A673 (cell line): Measurements from ENCODE around the gene GAMT.

Source experiments
- CTCF ChIP-seq: fragments of 300-800, 200-600 bp; sonication (generic); conservative IDR thresholded peaks from 2 replicates; pipeline ENCODE4 v1.5.1; 2017; ENCODE audit warnings: low read depth, mild to moderate bottlenecking, antibody characterized with exemption, low read length, moderate library complexity, mixed read lengths
- EZH2 ChIP-seq: fragments of 200-600 bp; sonication (generic); IDR thresholded peaks from 2 replicates; pipeline ENCODE4 v1.6.1; 2017; ENCODE audit warnings: borderline replicate concordance, low read depth, mild to moderate bottlenecking, mixed read lengths, antibody characterized with exemption, low read length; ENCODE audit not compliant: poor library complexity, severe bottlenecking

- TF ChIP-seq CTCF (no peak), EZH2 (no peak)
These were observed 31.2 kb upstream of the GAMT start for GRCh38 chr19:1432507-1432887.
